LoVo (cell line): ENCODE measurements around the gene IPO9.
"Not testable (repeated sequence)": the region's sequence is repeated elsewhere in the genome, so short reads cannot be mapped to it uniquely, and the experiment has no call there.

Experiments
- DNase-seq: peaks from one replicate; pipeline ENCODE4 v3.0.0-alpha.2; 2016; ENCODE audit warnings: low spot score

Gene IPO9

GRCh38 chr1:201849372-201850052 is 20.6 kb downstream of the IPO9 start:
- no peak for DNase-seq

- DNase-seq: no peak
Measured at GRCh38 chr1:201850053-201850397, 21.1 kb downstream of the IPO9 start.

- no peak for DNase-seq
Measured at GRCh38 chr1:201851949-201852348, 23.0 kb downstream of the IPO9 start.

- DNase-seq: not testable (repeated sequence)
Measured at GRCh38 chr1:201856722-201857121, 27.8 kb downstream of the IPO9 start.

GRCh38 chr1:201859424-201859823 is 30.5 kb downstream of the IPO9 start:
- DNase-seq: no peak

- no peak for DNase-seq
Measured at GRCh38 chr1:201861448-201861847, 32.5 kb downstream of the IPO9 start.

- DNase-seq: no peak
Measured at GRCh38 chr1:201870397-201870796, 41.4 kb downstream of the IPO9 start.

GRCh38 chr1:201874672-201875071 is 45.7 kb downstream of the IPO9 start:
- DNase-seq: no peak

- no peak for DNase-seq
Measured at GRCh38 chr1:201876148-201876818, 47.3 kb downstream of the IPO9 start.

GRCh38 chr1:201877877-201878401 is 49.0 kb downstream of the IPO9 start:
- DNase-seq: peak; percentile 22

GRCh38 chr1:201880928-201881571 is 52.1 kb downstream of the IPO9 start:
- no peak for DNase-seq

GRCh38 chr1:201881617-201882016 is 52.7 kb downstream of the IPO9 start:
- no peak for DNase-seq

GRCh38 chr1:201882665-201883132 is 53.7 kb downstream of the IPO9 start:
- peak; percentile 30 for DNase-seq

- no peak for DNase-seq
Measured at GRCh38 chr1:201883266-201883665, 54.3 kb downstream of the IPO9 start.

GRCh38 chr1:201883786-201884185 is 54.8 kb downstream of the IPO9 start:
- DNase-seq: no peak

- no peak for DNase-seq
Measured at GRCh38 chr1:201884425-201884824, 55.5 kb downstream of the IPO9 start.

- DNase-seq: peak; percentile 34
Measured at GRCh38 chr1:201885531-201886075, 56.6 kb downstream of the IPO9 start.

- DNase-seq: no peak
Measured at GRCh38 chr1:201886103-201886885, 57.3 kb downstream of the IPO9 start.

GRCh38 chr1:201887116-201887866 is 58.3 kb downstream of the IPO9 start:
- no peak for DNase-seq

- peak; percentile 25 for DNase-seq
Measured at GRCh38 chr1:201888282-201889089, 59.5 kb downstream of the IPO9 start, which contains the start of gene SHISA4. Gene SHISA4 (plus strand): TSS chr1:201888898. CDS start chr1:201888995, 97 bp downstream.
